T-helper 9 cell (primary cell): ENCODE data around the gene U2AF1L4.
A peak's percentile ranks its signal among the peaks of the same experiment; 100 is the strongest.
"Not testable (repeated sequence)": the region's sequence is repeated elsewhere in the genome, so short reads cannot be mapped to it uniquely, and the experiment has no call there.

ENCODE experiments used
- DNase-seq: peaks from one replicate; pipeline ENCODE4 v3.0.0-alpha.2; 2020

The U2AF1L4 gene

DNA sequence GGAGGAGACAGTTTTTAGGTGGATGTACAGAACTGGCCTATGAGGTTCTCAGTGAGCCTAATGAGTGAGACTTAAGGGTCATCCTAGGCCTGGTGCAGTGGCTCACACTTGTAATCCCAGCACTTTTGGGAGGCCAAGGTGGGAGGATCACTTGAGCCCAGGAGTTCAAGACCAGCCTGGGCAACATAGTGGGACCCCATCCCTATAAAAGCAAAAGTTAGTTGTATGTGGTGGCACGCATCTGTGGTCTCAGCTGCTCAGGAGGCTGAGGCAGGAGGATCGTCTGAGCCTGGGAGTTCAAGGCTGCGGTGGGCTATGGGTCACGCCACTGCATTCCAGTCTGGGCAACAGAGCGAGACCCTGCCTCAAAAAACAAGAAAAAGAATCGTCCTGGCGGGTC lies 21.1 kb downstream of the U2AF1L4 start:
- DNase-seq = not testable (repeated sequence)

DNA sequence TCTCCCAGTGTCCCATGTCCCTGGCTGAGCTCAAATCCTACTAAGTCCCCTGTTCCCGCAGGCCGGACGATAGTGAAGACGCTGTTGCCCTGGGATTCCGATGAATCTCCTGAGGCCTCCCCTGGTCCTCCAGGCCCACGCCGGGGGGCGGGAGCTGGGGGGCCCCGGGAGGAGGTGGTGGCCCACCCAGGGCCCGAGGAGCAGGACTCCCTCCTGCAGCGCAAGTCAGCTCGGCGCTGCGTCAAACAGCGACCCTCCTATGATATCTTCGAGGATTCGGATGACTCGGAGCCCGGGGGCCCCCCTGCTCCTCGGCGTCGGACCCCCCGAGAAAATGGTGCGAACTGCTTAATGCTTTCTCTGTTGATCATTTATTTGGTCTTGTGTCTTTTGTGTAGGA lies 21.5 kb downstream of the U2AF1L4 start:
- DNase-seq = no peak

DNA sequence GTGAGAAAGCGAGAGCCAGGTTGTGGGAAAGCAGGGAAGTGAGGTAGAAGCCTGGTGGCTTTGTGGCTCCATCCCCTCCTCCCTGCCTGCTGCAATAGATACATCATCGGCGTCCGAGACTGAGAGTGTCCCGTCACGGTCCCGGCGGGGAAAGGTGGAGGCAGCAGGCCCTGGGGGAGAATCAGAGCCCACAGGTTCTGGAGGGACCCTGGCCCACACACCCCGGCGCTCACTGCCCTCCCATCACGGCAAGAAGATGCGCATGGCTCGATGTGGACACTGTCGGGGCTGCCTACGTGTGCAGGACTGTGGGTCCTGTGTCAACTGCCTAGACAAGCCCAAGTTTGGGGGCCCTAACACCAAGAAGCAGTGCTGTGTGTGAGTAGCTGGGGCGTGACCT lies 22.3 kb downstream of the U2AF1L4 start:
- DNase-seq = no peak

DNA sequence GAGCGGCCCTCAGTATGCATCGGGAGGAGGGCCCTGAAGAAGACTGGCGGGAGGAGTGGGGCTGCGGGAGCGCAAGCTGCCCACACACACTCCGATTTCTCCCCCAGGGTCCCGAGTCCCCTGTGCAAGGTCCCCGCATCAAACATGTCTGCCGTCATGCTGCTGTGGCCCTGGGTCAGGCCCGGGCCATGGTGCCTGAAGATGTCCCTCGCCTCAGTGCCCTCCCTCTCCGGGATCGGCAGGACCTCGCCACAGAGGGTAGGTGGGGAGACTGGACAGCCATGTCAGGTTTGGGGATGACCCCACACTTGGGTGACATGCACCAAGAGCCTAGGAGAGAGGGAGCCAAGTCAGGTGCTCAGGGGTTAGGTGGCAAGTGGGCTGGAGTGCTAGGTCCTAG lies 22.8 kb downstream of the U2AF1L4 start:
- no peak for DNase-seq

GRCh38 chr19:35721374-35721773 lies 23.8 kb downstream of the U2AF1L4 start:
- no peak for DNase-seq

DNA sequence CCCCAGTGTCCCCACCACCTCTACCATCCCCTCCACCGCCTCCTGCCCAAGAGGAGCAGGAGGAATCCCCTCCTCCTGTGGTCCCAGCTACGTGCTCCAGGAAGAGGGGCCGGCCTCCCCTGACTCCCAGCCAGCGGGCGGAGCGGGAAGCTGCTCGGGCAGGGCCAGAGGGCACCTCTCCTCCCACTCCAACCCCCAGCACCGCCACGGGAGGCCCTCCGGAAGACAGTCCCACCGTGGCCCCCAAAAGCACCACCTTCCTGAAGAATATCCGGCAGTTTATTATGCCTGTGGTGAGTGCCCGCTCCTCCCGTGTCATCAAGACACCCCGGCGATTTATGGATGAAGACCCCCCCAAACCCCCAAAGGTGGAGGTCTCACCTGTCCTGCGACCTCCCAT lies 24.6 kb downstream of the U2AF1L4 start:
- no peak for DNase-seq

DNA sequence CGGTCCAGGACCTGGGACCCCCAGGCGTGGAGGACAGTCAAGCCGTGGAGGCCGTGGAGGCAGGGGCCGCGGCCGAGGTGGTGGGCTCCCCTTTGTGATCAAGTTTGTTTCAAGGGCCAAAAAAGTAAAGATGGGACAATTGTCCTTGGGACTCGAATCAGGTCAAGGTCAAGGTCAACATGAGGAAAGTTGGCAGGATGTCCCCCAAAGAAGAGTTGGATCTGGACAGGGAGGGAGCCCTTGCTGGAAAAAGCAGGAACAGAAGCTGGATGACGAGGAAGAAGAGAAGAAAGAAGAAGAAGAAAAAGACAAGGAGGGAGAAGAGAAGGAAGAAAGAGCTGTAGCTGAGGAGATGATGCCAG lies 25.1 kb downstream of the U2AF1L4 start:
- DNase-seq = no peak

DNA sequence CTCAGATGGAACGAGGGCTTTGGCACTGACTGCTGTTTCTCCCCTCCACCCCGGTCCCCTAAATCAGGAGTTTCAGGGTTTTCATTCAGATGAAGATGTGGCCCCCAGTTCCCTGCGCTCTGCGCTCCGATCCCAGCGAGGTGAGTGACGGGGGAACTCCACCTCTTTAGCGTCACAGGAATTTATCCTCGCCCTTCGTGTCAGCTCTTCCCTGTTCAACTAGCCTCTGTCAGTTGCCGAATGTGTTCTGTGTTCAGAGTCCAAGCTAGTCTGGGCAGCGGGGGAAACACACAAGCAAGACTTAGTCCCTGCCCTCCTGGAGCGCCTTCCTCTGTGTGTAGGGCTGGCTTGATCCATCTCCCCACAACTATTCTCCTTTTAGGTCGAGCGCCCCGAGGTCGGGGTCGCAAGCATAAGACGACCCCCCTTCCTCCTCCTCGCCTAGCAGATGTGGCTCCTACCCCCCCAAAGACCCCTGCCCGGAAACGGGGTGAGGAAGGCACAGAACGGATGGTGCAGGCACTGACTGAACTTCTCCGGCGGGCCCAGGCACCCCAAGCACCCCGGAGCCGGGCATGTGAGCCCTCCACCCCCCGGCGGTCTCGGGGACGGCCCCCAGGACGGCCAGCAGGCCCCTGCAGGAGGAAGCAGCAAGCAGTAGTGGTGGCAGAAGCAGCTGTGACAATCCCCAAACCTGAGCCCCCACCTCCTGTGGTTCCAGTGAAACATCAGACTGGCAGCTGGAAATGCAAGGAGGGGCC lies 25.6 kb downstream of the U2AF1L4 start:
- no peak for DNase-seq

GRCh38 chr19:35718345-35719041 lies 26.7 kb downstream of the U2AF1L4 start:
- DNase-seq = no peak

DNA sequence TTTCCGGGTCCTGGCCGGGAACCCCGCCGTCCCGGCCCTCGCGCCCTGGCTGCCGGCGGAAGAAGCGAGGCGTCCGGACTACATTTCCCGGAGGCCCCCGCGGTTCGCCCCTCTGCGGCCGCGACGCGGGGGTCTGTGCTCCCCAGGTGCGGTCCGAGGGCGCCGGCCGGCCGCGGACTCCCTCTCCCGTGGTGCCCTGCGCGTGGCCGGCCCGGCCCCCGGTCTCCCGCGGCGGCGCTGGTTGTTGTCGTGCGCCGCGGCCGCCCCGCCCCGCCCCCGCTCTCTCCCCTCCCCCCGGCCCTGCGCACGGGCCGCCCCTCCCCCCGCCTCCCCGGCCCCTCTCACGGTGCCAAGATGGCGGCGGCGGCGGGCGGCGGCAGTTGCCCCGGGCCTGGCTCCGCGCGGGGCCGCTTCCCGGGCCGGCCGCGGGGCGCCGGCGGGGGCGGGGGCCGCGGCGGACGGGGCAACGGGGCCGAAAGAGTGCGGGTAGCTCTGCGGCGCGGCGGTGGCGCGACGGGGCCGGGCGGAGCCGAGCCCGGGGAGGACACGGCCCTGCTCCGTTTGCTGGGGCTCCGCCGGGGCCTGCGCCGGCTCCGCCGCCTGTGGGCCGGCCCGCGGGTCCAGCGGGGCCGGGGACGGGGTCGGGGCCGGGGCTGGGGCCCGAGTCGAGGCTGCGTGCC lies 27.4 kb downstream of the U2AF1L4 start, which contains the start of gene KMT2B:
KMT2B (plus strand) TSS at position 339 of the 680 bp plus-strand sequence; CDS start at position 355, 16 bp downstream.
- no peak for DNase-seq

DNA sequence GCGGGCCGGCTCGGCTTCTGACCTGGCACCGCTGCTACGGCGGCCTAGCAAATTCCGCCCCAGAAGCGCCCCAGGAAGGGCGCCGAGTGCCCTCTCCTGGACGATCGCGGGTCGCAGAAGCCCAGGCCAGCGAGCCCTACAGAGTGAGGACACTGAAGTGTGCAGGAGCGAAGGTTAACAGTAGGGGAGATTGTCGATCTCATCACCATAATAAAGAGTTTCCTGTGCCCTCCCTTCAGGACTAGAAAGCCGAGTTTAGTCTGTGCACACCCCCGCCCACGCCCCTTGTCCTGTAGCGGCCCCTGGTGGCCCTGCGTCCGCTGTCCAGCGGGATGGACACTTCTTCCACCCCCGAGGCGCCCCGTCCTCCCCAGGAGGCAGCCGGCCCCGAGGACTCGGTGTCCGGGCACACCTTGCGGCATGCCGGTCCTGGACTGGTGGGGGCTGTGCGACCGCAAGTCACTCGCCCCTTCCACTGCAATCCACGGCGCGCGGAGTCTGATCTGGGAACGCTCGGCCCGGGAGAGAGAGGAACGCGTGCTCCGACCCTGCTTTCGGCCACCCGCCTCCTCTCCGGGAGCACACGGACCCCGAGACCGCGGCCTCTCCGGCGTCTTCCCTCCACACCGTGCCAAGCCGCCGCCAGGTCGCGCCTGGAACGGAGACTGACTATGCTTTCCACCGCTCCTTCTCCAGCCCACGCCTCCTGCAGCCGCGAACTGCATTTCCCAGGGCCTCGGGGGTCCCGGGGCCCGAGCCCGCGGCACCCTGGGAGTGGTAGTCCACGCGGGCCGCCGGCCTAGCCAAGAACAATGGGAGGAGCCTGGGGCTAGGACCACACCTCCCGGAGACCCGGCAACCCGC lies 28.2 kb downstream of the U2AF1L4 start:
- DNase-seq = peak; percentile 92

DNA sequence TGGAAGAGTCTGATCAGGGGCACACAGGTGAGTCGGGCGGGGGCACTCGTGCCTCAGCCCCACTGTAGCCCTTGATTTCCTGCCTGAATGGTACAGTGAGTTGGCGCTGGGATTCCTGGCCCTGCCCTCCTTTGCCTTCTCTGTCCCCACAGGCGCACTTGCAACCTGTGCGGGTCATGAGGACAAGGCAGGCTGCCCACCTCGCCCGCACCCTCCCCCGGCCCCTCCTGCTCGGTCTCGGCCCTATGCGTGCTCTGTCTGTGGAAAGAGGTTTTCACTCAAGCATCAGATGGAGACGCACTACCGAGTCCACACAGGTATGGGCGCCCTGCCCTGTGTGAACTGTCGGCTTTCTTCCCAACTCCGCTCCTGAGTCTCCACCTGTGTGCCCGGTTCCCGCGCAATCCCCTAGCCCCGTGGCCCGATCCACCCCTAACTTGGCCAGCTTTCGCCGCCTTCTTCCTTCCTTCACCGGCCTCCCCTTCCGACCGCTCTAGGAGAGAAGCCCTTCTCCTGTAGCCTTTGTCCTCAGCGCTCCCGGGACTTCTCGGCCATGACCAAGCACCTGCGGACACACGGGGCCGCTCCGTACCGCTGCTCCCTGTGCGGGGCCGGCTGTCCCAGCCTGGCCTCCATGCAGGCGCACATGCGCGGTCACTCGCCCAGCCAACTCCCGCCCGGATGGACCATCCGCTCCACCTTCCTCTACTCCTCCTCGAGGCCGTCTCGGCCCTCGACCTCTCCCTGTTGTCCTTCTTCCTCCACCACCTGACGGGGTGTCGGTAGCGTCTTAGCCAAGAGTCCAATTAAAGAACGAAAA lies 29.0 kb downstream of the U2AF1L4 start:
- no peak for DNase-seq

- no peak for DNase-seq
These were observed 29.8 kb downstream of the U2AF1L4 start for GRCh38 chr19:35715355-35715809.

DNA sequence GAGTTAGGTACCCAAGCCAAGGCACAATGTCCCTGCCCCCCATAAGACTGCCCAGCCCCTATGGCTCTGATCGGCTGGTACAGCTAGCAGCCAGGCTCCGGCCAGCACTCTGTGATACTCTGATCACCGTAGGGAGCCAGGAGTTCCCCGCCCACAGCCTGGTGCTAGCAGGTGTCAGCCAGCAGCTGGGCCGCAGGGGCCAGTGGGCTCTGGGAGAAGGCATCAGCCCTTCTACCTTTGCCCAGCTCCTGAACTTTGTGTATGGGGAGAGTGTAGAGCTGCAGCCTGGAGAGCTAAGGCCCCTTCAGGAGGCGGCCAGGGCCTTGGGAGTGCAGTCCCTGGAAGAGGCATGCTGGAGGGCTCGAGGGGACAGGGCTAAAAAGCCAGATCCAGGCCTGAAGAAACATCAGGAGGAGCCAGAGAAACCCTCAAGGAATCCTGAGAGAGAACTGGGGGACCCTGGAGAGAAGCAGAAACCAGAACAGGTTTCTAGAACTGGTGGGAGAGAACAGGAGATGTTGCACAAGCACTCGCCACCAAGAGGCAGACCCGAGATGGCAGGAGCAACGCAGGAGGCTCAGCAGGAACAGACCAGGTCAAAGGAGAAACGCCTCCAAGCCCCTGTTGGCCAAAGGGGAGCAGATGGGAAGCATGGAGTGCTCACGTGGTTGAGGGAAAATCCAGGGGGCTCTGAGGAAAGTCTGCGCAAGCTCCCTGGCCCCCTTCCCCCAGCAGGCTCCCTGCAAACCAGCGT lies 30.4 kb downstream of the U2AF1L4 start:
- no peak for DNase-seq

GRCh38 chr19:35713904-35714495 lies 31.2 kb downstream of the U2AF1L4 start:
- DNase-seq = no peak

DNA sequence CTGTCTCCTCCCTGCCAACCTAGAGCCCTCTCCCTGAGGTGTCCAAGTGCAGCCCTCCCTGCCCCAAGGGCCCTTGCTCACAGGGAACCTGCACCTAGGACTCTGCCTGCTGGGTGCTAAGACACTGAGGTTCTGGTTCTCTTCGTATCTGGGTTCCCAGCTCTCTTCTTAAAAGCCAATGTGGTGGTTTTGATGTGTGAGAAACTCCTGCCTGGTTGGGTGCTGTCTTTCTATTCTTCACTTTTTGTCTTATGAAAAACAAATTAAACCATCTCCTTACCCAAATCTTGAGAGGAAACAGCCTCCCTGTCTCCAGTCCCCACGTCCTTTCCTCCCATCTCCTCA lies 31.7 kb downstream of the U2AF1L4 start:
- DNase-seq = no peak

DNA sequence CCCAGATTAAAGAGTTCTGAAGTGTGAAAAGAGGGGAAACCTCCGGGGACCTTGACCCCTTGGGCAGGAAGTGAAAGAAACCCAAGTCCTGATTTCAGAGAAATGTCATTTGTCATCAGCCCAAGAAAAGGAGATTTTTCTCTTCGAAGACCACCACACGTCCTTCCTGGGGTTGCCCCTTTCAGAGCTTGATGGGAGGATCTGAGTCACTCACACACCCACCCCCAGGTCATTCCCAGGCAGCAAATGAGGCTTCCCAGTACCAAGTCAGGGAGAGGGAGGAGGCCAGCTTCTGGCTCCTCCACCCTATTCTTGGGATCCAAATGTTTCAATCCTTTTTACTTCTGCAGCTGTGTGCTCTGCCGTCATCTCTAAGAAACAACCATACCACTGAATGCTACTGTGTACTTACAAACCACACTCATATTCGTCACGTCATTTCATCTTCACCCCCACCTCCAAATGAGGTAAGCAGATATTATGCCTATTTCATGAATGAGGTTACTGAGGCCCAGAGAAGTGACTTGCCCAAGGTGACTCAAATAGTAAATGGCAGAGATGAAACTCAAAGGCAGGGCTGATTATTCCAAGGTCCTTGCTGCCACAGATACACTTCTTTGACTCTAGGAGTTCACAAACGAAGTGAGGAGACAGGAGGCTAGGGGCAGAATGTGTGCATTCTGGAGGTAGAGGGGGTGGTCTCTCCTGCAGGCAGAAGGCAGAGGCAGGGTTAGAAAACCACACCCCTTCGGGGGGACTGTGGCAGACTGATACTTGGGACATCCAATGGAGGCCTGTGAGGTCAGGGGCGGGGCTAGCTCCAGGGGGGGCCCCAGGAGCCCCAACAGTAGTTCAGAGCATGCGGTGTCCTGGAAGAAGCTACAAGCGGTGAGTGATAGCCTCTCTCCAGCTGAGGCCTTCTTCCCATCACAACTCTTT lies 32.4 kb downstream of the U2AF1L4 start:
- DNase-seq = no peak

DNA sequence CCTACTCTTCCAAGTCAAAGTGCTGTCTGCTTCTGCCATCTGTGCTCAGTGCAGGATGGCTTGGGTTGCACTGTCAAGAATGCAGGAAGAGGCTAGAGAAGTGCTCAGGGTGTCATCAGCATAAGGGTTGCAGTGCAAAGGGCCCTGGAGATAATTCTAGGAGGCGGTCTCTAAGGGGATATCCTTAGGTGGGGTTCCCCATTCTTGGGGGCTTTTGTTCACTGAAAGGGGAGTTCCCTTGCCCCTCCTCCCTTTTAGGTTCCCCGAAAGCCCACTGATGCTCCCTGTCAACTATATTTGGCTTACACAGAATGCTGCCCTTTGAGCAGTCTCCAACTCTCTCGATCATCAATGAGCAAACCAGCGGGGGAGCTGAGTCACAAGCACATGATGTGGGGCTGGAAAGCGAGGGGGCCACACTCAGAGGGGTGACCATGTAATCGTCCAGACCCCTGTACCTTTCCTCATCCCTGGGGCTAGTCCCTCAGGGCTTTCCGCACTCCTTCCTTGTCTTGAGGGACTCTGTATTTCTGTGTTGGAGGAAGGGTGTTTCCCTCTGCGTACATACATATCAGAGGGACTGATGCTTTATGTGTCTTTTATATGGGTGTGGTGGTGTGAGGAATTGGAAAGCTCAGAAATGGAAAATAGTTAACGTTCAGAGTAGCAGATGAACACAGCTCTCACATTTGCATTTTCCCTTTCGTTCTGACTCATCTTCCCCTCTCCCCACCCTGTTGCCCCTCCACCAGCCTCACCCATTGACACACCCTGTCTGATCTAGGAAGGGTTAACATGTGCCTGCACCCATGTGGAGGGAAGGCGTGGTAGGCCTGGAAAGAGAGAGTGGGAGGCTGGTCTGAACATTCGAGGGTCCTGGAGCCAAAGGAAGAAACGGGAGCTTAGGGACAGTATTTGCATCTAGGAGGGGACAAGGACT lies 34.2 kb downstream of the U2AF1L4 start:
- DNase-seq = no peak
